T-helper 2 cell treated with Interferon-gamma antibody and Interleukin-4, amounts not matched to agents 100 ng/mL and 5 ng/mL, for 36 hours (primary cell): ENCODE measurements around the gene SPATS2. TPM values are rescaled to one million over a fixed set of nuclear protein-coding genes. Genes with fewer than 3 reads are reported as not detected.

ENCODE experiments used
- intact Hi-C: fragments of 100-400 bp; cut with micrococcal nuclease; formaldehyde crosslinking; loops from one replicate; pipeline ENCODE4 v1.15.1; 2023
- total RNA-seq: library from RNA; stranded (reverse); gene quantifications from 2 replicates; pipeline ENCODE4 v1.2.3, GENCODE V29; 2022

SPATS2 gene
- total RNA-seq, 1 donor from 2014 or later = 14.6 TPM

DNA sequence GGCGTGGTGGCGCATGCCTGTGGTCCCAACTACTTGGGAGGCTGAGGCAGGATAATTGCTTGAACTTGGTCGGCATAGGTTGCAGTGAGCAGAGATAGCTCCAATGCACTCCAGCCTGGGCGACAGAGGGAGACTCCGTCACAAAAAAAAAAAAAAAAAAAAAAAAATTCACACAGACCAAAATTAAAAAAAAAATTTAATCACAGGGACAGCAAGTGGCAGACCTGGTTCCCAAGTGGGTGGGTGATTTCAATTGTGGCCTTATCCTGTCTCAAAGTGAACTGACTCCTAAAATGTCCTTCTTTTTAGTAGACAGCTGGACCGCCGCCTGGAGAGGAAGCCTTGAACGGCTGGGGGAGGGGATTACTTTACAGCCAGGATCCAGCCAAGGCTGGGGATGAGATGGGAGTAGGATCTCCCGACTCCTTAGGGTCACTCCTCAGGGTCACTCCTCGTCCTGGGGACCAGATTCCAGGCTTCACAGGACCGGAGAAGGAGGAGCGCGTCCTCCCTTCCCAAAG lies 170.0 kb downstream of the SPATS2 start:
- intact Hi-C loops = loop anchor here (5.0 kb wide), 1 partner anchor 85 kb away; the partner anchor contains the start of gene PRPF40B

DNA sequence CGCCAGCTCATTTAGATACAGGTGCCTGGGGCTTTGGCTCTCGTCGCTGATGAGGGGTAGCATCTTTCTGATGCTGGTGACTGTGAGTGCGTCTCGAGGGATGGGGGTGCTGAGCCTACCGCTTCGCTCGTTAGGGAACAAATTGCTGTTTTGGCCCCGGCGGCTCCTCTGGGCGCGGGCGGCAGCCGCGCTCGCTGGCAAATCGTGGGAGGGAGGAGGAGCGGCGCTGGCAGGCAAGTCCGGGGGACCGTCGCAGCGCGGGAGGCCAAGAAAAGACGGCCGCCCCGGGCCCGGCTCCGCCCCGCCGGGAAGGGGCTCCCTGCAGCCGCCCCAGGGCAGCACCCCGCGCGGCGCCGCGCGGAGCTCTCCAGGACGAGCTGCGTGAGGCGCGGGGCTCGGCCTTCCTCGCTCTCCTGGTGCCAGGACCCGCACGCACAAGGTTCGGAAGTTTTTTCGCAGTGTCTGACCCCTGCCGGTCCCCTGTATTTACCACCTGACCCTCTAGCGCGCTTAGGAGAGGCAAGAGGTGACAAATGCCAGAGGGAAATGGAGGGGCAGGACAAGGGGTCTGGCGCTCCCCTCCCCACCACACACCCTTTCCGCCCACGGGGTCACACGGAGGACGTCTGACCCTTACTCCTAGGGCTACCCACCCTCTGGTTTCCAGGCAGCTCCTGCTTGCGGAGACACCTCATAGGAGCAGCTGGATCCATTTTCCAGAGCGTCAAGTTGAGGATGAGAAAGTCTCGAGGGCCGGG lies 170.7 kb downstream of the SPATS2 start:
- intact Hi-C loops = loop anchor here (1.0 to 5.0 kb wide), 3 partner anchors 30 to 179 kb away; partner anchors contain the start of genes MCRS1 and PRPF40B

GRCh38 chr12:49538510-49539403 lies 171.5 kb downstream of the SPATS2 start, which contains the start of gene KCNH3:
Gene KCNH3 (plus strand): TSS chr12:49539030. CDS start chr12:49539417, 387 bp downstream.
- intact Hi-C loops = loop anchor here (1.0 to 5.0 kb wide), 3 partner anchors 30 to 180 kb away; partner anchors contain the start of genes MCRS1 and PRPF40B

- intact Hi-C loops = loop anchor here (2.0 to 5.0 kb wide), 2 partner anchors 83 to 181 kb away; partner anchors contain the start of gene PRPF40B
Observed at GRCh38 chr12:49539406-49540228, 172.4 kb downstream of the SPATS2 start.

- intact Hi-C loops = no loop called here
Observed at GRCh38 chr12:49540229-49541139, 173.2 kb downstream of the SPATS2 start.

GRCh38 chr12:49541140-49541861 lies 174.0 kb downstream of the SPATS2 start:
- intact Hi-C loops = no loop called here

GRCh38 chr12:49541911-49542505 lies 174.7 kb downstream of the SPATS2 start:
- intact Hi-C loops = no loop called here

DNA sequence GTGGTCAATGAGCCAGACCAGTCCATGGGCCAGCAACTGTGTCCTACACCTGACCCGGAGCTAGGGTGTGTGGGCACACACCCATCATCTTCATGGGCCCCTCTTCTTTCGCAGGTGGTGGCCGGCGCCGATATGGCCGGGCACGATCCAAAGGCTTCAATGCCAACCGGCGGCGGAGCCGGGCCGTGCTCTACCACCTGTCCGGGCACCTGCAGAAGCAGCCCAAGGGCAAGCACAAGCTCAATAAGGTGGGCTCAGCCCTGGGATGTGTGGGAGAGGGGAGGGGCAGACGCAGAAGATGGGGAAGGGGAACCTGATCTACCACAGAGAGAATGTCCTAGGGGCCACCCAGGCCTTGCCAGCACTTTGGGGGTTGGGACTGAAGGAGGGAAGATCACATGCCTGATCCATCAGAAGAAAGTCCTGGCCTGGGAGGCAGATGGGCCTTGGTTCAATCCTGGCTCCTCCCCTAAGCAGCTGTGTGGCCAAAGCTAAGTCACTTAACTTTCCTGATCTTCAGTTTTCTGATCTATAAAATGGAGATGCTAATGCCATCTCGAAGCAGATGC lies 175.4 kb downstream of the SPATS2 start:
- intact Hi-C loops = no loop called here

GRCh38 chr12:49543221-49543913 lies 176.1 kb downstream of the SPATS2 start:
- intact Hi-C loops = no loop called here

GRCh38 chr12:49543914-49544815 lies 176.9 kb downstream of the SPATS2 start:
- intact Hi-C loops = no loop called here

DNA sequence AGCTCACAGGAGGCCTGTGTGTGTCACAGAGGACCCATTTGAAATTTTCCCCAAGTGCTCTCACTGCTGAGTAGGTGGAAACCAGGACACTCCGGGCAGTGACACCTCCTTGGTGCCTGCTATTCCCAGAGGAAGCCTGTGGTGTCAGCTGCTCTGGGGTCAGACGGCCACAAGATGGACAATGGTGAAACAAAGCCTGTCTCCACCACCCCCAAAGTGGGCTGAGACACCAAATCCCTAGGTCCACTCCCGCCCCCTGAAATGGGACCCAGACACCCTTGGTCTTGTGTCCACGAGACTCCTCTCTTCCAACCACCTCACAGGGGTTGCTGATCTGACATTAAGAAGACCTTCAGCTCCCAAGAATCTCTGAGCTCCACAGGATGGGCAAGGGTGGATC lies 178.6 kb downstream of the SPATS2 start:
- intact Hi-C loops = no loop called here

DNA sequence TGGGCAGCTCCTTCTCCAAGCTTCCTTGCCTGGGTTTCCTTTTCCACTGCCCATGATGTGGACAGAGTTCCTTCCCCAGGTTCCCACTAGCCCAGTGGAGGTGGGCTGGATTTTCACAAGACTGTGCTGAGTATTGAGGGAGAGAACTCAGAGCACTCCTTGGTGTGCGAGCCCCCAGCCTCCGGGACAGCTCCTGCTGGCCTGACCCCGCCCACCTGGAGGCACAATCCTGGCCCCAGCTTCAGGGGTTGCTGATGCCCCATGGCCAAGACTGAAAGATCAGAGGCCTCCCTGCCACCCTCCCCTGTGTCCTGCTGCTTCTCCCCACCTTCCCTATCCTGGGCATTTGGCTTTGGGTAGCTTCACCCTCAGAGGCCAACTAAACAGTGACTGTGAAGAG lies 179.2 kb downstream of the SPATS2 start:
- intact Hi-C loops = no loop called here

DNA sequence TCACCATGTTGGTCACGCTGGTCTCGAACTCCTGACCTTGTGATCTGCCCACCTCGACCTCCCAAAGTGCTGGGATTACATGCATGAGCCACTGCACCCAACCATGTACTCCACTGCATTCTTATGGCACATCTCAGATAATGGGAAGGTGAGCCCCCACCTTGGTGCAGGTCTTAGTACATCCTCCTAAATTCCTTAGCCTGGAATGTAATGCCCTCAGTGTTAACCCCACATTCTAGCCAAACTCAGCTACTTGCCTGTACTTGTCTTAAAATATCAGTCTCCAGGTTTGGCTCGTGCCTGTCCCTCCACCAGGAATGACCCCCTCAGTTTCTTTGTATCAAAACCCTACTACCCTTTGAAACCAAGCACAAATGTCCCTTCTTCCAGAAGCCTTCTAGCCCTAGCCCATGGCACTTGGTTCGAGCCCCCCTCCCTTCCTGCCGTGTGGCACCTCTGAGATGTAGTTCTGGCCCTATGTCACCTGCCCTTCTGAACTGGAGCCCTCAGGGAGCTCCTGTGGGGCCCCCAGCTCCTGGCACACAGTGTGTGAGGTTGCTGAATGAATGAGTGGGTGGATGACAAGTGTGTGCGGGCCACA lies 179.9 kb downstream of the SPATS2 start:
- intact Hi-C loops = no loop called here

DNA sequence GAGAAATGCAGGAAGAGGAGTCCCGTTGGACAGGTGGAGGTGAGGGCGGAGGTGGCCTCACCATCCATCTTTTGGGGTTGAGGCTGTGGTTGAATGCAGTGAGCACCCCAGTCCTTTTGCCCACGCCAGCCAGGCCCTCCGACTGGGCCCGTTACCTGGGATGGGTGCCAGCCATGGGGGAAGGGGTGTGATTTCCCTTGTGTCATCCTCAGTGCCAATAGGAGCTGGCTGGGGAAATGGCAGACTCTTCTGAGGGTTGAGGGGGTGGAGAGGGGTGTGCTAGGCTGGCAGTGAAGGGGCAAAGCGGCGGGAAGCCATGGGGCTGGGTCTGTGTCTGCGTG lies 181.2 kb downstream of the SPATS2 start:
- intact Hi-C loops = no loop called here

GRCh38 chr12:49548822-49549648 lies 181.8 kb downstream of the SPATS2 start:
- intact Hi-C loops = no loop called here
